Nephron progenitor cell (in vitro differentiated cells): ENCODE results near the gene RYR3.

Experiments used
- DNase-seq: peaks from one replicate; pipeline ENCODE4 v3.0.0; 2021
- H3K27ac Mint-ChIP-seq: 2 replicates; pipeline ENCODE4 v1.8.0; 2021; ENCODE audit warnings: mild to moderate bottlenecking, moderate library complexity, mixed read lengths
- H3K27me3 Mint-ChIP-seq: 2 replicates; pipeline ENCODE4 v1.8.0; 2021; ENCODE audit warnings: mild to moderate bottlenecking, low read depth, mixed read lengths; ENCODE audit not compliant: poor library complexity
- H3K36me3 Mint-ChIP-seq: 2 replicates; pipeline ENCODE4 v1.8.0; 2021; ENCODE audit warnings: low read depth, mixed read lengths
- H3K4me1 Mint-ChIP-seq: 2 replicates; pipeline ENCODE4 v1.8.0; 2021; ENCODE audit warnings: mixed read lengths
- H3K4me3 Mint-ChIP-seq: 2 replicates; pipeline ENCODE4 v1.8.0; 2021; ENCODE audit warnings: mild to moderate bottlenecking, moderate library complexity, mixed read lengths
- H3K9me3 Mint-ChIP-seq: 2 replicates; pipeline ENCODE4 v1.8.0; 2021; ENCODE audit warnings: mild to moderate bottlenecking, moderate library complexity, mixed read lengths
- CTCF ChIP-seq: fragments of 200-600 bp; sonication (generic); IDR thresholded peaks from 2 replicates; pipeline ENCODE4 v1.5.0; 2021; ENCODE audit warnings: antibody characterized with exemption

Gene RYR3

GRCh38 chr15:33393546-33393945, 82.8 kb downstream of the RYR3 start:
- Mint-ChIP-seq H3K9me3 (no peaks in the 10 kb centered on the region), H3K27me3 (peaks cover 5% of the 10 kb centered on the region), H3K36me3 (no peaks in the 10 kb centered on the region), H3K4me1 (no peaks in the 10 kb centered on the region), H3K27ac (no peak overlapping the region), H3K4me3 (no peak overlapping the region)
- no peak for DNase-seq
- no peak for TF ChIP-seq CTCF

- H3K4me3 Mint-ChIP-seq = no peak overlapping the region
- H3K36me3 Mint-ChIP-seq = no peaks in the 10 kb centered on the region
- no peaks in the 10 kb centered on the region for H3K27me3 Mint-ChIP-seq
- no peak overlapping the region for H3K27ac Mint-ChIP-seq
- no peak for TF ChIP-seq CTCF
- H3K4me1 Mint-ChIP-seq = no peaks in the 10 kb centered on the region
- DNase-seq = no peak
- H3K9me3 Mint-ChIP-seq = no peaks in the 10 kb centered on the region
Observed at GRCh38 chr15:33395321-33395720, 84.6 kb downstream of the RYR3 start.

GRCh38 chr15:33395846-33396245, 85.1 kb downstream of the RYR3 start:
- H3K4me3 Mint-ChIP-seq = no peak overlapping the region
- no peaks in the 10 kb centered on the region for H3K4me1 Mint-ChIP-seq
- no peaks in the 10 kb centered on the region for H3K9me3 Mint-ChIP-seq
- no peak for DNase-seq
- no peaks in the 10 kb centered on the region for H3K27me3 Mint-ChIP-seq
- no peaks in the 10 kb centered on the region for H3K36me3 Mint-ChIP-seq
- TF ChIP-seq CTCF = no peak
- no peak overlapping the region for H3K27ac Mint-ChIP-seq

GRCh38 chr15:33396475-33396874, 85.7 kb downstream of the RYR3 start:
- Mint-ChIP-seq H3K4me3 (no peak overlapping the region), H3K27me3 (no peaks in the 10 kb centered on the region), H3K27ac (no peak overlapping the region), H3K36me3 (no peaks in the 10 kb centered on the region), H3K9me3 (no peaks in the 10 kb centered on the region), H3K4me1 (no peaks in the 10 kb centered on the region)
- no peak for TF ChIP-seq CTCF
- DNase-seq = no peak

- H3K4me1 Mint-ChIP-seq = no peaks in the 10 kb centered on the region
- no peak overlapping the region for H3K4me3 Mint-ChIP-seq
- no peaks in the 10 kb centered on the region for H3K36me3 Mint-ChIP-seq
- DNase-seq = no peak
- H3K9me3 Mint-ChIP-seq = no peaks in the 10 kb centered on the region
- H3K27me3 Mint-ChIP-seq = no peaks in the 10 kb centered on the region
- TF ChIP-seq CTCF = no peak
- H3K27ac Mint-ChIP-seq = no peak overlapping the region
Observed at GRCh38 chr15:33398555-33398954, 87.8 kb downstream of the RYR3 start.

GRCh38 chr15:33400941-33401340, 90.2 kb downstream of the RYR3 start:
- H3K4me1 Mint-ChIP-seq = no peaks in the 10 kb centered on the region

More at GRCh38 chr15:33400941-33401340, 90.2 kb downstream of the RYR3 start:
- no peak for DNase-seq
- Mint-ChIP-seq H3K36me3 (no peaks in the 10 kb centered on the region), H3K27ac (no peak overlapping the region), H3K27me3 (no peaks in the 10 kb centered on the region), H3K4me3 (no peak overlapping the region), H3K9me3 (no peaks in the 10 kb centered on the region)
- TF ChIP-seq CTCF = no peak
